ENCODE results near the gene ITPR3.

DNA sequence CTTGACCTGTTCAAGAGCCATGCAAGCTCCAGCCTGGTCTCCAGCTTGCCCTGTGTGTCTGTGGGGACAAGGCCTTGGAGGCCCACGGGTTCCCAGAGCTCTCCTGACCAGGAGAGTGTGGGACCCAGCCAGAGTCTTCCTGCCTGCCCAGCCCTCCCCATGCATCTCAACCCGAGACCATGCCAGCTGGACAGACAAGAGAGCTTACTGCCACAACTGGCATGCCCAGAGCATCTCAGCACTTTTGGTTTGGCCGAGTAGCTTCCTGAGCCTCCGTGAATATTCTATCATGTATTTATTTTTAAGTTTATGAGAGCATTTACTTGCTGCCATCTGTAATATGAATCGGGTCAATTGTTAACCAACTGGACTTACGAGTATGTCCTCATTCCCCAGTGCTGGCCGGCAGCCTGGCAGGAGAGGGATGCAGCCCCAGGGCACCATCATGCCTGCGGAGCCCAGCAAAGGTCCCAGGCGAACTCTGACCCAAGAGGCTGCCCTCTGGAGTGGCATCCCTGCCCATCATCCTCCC is 110.7 kb downstream of the ITPR3 start:
- TF ChIP-seq, protein P1, sequence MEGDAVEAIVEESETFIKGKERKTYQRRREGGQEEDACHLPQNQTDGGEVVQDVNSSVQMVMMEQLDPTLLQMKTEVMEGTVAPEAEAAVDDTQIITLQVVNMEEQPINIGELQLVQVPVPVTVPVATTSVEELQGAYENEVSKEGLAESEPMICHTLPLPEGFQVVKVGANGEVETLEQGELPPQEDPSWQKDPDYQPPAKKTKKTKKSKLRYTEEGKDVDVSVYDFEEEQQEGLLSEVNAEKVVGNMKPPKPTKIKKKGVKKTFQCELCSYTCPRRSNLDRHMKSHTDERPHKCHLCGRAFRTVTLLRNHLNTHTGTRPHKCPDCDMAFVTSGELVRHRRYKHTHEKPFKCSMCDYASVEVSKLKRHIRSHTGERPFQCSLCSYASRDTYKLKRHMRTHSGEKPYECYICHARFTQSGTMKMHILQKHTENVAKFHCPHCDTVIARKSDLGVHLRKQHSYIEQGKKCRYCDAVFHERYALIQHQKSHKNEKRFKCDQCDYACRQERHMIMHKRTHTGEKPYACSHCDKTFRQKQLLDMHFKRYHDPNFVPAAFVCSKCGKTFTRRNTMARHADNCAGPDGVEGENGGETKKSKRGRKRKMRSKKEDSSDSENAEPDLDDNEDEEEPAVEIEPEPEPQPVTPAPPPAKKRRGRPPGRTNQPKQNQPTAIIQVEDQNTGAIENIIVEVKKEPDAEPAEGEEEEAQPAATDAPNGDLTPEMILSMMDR (conservative IDR thresholded peaks at IDR 0.05; ENCODE audit: low read length): no peak
- no peak for TF ChIP-seq EZH2phosphoT487 (IDR thresholded peaks at IDR 0.05; ENCODE audit: borderline replicate concordance)
